GM18508 (cell line): ENCODE data around the gene ZC3H8.

Source experiments
- ATAC-seq: cut with Tn5 transposase; IDR thresholded peaks from one replicate; pipeline ENCODE4 v1.9.1; 2021; ENCODE audit warnings: moderate number of reproducible peaks; ENCODE audit not compliant: insufficient read depth, unreplicated experiment

Gene ZC3H8

DNA sequence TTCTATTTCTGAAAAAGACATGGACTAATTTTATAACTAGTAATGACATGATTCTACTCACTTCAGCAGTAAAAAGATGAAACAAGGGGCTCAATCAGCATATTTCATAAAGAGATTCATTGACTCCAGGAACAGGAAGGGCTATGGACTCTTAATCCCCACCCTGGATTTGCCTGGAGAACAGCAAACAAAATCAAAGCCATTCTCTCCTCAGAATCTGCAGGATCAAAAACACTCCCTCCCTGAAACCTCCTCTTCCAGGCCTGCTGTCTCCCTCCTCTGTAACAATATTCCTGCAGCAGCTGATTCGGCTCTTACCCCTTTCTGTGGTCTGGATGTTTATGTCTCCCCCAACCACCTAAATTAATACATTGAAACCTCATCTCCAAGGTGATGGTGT is 57.0 kb downstream of the ZC3H8 start:
- ATAC-seq = no peak

DNA sequence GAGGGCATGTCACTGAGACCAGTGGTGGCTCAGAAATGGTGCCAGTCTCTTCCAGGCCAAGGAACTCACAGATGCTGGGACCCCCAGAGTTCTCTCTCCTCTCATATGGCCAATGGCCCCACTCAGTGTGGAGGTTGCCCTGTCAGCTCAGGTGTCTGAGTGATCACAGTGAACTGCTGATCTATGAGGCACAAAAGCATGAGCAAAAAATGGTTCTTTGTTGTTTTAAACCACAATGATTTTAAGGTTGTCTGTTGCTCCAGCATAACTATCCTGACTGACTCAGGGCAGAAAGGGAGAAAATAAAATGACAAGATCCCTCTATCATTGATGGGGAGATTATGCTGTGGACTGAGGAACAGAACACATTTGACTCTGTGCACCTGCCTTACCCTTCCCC is 58.9 kb downstream of the ZC3H8 start:
- no peak for ATAC-seq

DNA sequence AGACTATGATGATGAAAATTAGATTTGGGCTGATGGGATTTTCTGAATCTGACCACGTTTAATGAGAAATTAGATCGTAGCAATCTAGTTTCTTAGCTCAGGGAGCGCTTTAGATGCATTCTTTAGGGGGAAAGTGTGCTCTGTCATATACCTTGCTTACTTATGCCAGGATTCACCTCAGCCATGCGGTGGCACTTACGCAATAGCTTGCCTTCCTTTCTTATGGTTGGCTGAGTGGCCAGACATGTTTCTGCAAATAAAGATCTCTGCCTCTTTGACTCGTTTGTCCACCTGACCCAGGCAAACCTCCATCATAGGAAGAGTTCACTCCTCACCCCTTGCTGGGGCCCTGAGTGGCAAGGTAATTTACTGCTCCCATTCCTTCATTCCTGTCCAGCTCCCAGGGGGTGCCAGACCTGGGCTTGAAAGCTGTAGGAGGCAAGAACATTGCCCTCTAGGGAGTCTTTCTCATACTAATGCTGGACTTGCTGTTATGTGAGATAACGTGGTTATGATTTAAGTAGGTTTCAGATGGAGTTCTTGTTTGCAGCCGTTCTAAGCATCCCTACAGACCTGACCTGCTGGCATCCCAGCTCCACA is 59.6 kb downstream of the ZC3H8 start:
- ATAC-seq = no peak

DNA sequence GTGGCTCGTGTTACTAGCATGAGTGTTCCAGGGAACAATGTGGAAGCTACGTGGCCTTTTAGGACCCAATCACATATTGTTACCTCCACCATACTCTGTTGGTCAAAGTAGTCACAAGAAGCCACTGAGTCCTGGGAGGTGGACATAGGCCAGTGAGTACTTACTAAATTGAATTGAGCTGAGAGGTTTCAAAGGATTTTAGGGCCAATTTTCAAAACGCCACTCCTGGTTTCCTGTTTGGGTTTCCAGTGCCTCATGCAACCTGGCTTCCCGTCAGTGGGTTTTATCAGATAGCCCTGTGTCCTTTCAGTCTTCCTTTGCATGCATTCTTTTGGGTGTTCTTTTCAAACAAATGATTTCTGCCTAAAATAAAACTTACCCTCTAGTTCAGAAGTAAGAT is 60.4 kb downstream of the ZC3H8 start:
- ATAC-seq = no peak

DNA sequence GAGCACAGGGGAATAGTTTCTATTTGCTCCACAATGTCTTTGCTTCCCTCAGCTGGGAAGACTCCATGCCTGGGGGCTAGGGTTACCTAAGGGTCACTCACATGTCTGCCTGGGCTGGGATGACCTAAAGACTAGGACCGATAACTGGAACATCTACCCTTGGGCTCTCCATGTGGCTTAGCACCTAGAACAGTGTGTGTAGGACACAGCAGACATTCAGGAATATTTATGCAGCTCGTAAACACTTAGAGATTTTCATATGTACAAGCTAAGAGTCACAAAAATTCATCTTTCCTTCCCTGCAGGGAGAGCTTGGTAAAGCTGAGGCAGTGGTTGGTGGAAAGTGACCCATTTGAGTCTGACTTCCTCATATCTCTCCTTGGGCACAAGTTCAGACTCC is 60.8 kb downstream of the ZC3H8 start:
- ATAC-seq = no peak

DNA sequence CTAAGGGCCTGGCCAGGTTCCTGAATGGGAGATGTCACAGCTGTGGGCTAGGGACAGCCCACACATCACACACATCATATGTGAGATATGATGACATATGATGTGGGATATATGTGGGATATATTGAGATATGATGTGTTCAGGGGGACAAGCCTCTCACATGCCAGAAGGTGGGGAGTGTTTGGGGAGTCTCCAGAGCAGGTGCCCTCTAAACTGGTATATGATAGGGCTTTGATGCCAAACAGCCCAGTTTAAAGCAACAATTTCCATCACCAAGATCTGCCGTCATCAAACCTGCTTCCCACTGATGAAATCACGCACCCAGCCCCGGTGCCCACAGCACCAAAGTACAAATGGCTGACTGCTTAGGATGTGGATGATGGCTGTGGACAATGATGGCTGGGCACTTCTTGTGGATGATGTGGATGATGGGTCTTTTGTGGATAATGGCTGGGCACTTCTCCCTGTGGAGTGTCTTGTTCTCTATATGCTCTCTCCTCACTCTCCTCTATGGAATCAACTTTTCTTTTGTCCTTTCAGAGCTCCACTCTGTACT is 65.8 kb downstream of the ZC3H8 start:
- ATAC-seq = no peak

DNA sequence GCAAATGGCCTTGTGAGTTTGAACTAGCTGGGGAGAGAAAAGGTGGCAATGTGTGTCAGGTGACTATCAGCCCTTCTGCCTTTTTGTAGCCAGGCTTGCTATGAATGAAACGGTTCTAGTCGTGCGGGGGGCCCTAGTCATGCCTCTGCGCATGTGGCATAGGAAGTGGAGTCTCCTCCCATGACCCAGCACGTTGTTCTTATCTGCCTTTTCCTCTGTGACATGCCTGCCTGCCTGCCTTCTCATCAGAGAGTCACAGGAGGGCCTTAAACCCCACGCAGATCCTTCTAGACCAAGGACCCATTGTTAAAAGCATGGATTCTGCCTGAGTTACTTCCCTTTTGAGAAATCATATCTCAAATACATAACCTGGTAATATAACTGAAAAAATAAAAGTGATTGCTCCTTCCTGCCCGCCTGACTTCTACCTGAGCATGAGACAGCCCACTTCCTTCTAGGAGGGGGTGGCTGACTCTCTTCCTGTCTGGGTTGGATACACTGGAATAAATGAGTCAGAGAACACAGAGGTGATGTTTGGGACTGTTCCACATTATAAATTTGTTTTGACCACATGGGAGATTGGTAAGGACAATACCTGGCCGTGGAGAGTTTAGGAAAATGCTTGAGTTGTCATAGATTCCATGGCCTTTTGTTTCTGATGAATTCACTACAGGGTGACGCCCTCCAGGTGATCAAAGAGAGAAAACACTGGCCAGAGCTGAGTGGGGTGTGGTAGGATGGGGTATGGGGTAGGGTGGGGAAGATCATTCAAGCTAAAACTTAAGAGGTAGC is 66.8 kb downstream of the ZC3H8 start:
- no peak for ATAC-seq

DNA sequence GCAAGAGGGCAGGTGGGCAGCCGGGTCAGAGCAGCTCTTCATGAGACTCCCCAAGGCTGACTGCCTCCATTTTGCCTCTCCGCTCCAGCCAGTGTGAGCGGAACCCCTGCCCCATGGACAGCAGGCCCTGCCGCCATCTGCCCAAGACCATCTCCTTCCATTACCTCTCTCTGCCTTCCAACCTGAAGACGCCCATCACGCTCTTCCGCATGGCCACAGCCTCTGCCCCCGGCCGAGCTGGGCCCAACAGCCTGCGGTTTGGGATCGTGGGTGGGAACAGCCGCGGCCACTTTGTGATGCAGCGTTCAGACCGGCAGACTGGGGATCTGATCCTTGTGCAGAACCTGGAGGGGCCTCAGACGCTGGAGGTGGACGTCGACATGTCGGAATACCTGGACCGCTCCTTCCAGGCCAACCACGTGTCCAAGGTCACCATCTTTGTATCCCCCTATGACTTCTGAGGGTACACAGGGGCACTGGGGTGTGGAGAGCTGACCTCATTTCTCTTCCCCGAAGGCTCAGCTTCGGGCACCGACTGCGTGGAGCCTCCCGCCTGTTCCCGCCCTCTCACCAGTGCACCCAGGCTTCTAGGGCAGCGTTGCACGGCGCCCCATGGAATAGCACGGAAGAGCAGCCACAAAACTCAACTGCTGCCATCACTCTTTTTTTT is 67.7 kb downstream of the ZC3H8 start:
- no peak for ATAC-seq

DNA sequence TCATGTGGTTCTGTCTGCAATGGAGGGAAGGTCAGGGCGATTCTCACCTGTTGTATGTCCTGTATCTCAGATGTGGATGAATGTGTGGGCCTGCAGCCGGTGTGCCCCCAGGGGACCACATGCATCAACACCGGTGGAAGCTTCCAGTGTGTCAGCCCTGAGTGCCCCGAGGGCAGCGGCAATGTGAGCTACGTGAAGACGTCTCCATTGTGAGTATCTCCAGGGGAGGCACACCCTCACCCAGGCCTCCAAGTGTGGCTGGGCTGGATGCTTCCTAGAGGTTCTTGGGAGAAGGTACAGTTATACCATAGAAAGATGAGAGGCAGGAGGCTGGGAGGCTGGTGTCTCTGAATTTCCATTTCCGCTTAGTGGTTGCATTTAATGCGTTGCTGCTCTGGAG is 69.7 kb downstream of the ZC3H8 start:
- no peak for ATAC-seq

DNA sequence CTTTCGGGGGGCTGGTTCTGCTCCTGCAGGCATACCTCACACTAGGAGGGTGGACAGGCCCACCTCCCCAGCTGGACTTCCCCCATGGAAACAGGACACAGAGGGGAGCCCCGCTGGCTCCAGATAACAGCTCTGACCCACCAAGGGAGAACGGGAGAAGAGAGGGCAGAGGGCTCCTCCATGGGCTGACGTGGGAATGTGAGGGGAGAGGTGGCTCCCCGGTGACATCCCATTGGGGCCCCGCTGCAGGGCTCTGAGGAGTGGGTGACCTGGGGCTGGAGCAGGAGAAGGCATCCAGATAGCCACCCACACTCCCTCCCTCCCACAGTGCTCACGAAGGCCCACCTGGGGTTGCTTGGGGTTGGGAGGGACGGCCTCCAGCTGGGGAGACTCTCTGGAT is 70.7 kb downstream of the ZC3H8 start:
- ATAC-seq = no peak

DNA sequence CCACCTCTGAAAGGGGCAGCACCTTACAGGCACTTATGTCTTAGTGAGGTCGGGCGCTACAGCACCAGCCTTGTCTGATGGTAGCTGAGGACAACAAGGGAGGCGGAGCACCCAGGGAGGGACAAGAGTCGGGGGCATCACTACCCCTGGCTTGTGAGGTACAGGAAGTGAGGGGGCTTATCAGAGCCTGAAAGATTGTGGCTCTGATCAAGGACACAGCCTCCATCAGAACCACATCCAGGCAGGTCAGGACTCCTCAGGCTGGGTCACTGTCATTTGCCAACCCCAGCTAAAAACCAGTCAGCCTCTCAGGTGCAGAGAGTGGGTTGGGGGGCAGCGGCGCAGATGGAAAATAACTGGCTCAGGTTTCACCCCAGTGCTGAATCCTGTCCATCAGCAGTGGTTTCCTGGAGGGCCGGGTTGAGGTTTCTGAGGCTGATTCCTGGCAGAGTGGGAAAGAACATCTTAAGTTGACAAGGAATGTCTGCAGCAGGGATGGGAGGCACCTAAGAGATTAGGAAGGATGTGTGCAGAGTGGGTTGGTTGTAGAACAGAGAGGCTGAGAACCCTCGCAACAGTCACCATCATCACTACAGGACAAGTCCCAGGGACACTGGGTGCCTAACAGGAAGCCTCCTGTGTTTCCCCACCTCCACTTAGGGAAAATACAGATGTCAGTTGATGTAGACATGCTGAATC is 71.4 kb downstream of the ZC3H8 start:
- no peak for ATAC-seq

DNA sequence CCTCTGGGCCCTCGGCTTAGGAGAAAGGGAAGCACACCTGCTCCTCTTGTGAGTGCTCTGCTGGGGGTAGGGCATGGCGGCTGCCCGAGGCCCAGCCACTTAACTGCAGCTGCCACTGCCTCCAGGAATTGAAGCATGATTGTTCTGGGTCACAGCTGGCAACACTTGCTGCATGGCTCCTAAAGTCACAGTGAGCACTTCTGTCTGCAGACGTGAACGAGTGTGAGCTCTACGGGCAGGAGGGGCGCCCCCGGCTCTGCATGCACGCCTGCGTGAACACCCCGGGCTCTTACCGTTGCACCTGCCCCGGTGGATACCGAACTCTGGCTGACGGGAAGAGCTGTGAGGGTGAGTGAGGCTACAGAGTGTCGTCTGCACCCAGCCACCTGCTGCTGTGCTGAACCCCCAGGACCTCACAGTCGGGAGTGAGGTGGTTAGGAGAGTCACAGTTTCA is 72.2 kb downstream of the ZC3H8 start:
- ATAC-seq = no peak

DNA sequence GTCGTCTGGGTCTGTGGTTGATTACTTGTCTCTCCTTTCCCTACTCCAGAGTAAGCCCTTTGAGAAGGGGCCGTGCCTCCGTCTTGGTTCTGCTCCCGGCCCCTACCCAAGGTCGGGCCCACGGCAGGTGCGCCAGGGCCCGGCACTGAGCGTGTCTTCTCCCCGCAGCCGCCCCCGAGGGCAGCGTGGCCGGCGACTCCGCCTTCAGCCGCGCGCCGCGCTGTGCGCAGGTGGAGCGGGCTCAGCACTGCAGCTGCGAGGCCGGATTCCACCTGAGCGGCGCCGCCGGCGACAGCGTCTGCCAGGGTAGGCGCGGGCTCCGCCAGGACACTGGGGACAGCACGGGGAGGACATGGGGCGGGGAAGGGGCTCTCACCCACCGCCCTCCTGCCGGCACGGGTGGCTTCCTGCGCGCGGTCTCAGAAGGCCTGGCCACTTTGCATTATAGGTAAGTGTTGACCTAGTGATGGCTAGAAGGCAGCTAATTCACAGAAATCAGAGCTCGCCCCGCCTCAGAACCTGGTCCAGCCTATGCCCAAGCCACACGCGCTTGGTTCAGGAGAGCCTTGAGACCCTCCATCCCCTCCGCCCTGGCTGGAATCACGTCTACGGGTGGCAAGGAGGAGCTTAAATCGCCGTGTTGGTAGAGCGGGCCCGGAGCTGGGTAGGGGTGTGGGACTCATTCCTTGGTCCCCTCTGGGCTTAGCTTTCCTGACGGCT is 73.1 kb downstream of the ZC3H8 start:
- no peak for ATAC-seq

DNA sequence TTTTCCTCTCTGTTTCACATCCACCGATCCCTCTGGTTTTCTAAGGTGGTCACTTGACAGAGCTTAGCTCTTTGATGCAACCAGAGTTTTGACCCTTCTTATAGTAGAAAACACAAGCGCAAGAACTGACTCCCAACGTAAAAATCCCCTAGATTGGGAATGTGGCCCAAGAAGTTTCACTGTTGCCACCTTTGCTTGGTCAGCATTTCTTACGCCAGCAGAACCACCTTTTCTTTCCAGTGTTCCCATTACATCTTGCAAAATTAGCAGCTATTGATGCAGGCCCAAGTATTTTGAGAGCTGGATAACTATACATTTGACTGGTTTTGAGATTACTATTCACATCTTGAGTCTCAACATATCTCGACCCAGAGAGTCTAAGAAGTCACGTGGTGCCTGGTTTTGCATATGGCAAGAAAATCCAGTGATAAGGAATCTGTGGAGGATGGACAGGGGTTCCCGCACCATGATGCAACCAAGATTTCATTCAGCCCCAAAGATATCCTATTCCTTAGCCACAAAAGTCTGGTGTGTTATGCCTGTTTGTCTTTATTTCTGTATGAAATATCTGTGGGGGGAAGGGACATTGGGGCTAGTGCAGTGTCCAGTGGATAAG is 78.8 kb downstream of the ZC3H8 start:
- ATAC-seq = no peak

DNA sequence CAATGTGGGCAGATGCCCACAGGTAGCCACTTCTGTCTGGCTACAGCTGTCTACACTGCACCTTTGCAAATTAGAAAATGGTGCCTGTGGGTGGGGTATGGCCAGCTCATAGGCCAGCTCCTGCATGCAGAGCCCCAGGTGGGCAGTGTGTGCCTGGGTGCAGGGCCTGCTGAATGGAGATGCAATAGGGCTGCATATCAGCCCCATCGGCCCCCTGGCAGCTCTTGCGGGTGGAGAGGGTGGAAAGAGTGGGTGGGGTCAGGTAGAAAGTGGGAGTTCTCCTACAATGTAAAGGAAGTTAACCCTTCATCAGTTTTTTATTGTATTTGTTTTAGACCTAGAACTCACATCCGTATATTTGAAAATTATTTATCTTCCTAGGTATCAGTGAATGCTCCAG is 79.5 kb downstream of the ZC3H8 start:
- no peak for ATAC-seq

DNA sequence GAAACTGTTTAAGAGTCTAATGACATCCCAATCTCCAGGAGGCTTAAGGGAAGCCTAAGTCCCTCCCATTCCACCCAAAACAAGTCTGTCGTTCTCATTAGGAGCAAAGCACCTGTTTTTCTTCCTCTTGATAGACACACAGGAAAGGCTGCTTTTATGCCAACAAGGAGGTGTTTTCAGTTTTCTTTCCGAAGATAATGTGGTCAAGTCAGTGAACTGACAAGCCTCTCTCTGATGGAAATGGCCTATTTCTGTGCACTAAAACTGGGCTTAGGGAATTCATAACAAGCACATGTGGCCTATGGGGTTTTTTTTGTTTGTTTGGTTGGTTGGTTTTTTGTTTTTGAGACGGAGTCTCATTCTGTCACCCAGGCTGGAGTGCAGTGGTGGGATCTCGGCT is 80.5 kb downstream of the ZC3H8 start:
- no peak for ATAC-seq

DNA sequence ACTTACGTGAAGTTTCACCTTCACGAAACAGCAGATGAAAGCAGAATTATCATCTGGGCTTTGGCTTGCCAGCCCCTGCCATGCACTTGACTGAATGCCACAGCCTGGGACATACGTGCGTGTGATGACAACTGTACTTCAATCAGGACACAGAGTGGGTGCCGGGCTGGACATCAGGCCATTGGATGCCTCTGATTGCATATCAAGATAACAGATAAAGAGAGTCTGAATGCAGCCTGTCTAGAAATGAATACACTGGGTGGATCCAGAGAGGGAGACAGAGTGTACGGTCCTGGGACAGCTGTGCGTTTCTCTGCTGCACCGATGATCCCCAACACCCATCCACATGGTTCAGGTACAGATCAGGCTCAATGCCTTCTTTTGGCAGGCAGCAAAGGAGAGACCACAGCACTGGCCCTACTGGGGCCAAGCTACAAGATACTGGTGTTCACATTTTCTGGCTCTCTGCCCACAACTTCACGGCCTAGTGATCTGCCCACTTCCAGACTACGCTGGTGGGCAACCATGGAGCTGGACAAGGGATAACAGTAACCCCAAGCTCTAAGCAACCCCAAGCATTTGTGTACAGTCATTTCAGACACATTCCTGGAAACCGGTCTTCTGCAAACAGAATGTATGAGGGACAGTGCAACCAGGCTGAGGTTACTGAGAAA is 81.1 kb downstream of the ZC3H8 start:
- no peak for ATAC-seq

DNA sequence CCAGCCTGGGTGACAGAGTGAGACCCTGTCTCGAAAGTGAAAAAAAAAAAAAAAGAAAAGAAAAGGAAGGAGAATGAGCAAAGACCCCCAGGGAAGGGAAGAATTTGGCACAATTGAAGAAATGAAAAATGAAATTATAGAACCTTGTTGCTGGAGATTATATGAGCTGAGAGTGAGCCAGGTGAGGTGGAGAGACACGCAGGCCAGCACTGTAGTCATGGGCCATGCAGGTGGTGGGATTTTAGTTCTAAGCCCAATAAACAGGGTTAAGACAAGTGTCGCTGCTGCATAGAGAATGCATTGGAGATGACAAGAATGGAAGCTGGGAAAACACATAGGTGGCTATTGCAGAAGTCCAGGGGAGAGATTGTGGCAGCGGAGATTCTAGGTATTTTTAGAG is 84.3 kb downstream of the ZC3H8 start:
- no peak for ATAC-seq
